ENCODE results near the gene CTNNA3.

Gene CTNNA3

GRCh38 chr10:66321723-66322665 is 1374.0 kb downstream of the CTNNA3 start:
- no peak for TF ChIP-seq EZH2phosphoT487 (IDR thresholded peaks at IDR 0.05; ENCODE audit: borderline replicate concordance, low read length)
- TF ChIP-seq, protein P1, sequence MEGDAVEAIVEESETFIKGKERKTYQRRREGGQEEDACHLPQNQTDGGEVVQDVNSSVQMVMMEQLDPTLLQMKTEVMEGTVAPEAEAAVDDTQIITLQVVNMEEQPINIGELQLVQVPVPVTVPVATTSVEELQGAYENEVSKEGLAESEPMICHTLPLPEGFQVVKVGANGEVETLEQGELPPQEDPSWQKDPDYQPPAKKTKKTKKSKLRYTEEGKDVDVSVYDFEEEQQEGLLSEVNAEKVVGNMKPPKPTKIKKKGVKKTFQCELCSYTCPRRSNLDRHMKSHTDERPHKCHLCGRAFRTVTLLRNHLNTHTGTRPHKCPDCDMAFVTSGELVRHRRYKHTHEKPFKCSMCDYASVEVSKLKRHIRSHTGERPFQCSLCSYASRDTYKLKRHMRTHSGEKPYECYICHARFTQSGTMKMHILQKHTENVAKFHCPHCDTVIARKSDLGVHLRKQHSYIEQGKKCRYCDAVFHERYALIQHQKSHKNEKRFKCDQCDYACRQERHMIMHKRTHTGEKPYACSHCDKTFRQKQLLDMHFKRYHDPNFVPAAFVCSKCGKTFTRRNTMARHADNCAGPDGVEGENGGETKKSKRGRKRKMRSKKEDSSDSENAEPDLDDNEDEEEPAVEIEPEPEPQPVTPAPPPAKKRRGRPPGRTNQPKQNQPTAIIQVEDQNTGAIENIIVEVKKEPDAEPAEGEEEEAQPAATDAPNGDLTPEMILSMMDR (IDR thresholded peaks at IDR 0.05; ENCODE audit: low read depth, low read length, poor library complexity, severe bottlenecking) = no peak
- H3K36me3 ChIP-seq (ENCODE audit: control insufficient read depth, low read length) = no peaks in the 10 kb centered on the region
- no peaks in the 10 kb centered on the region for H3K4me1 ChIP-seq (ENCODE audit: control insufficient read depth, low read length)
- no peaks in the 10 kb centered on the region for H3K79me2 ChIP-seq (ENCODE audit: control insufficient read depth, low read length)
- no peak overlapping the region for H3K4me2 ChIP-seq (ENCODE audit: low read length)
- no peaks in the 10 kb centered on the region for H3K27me3 ChIP-seq (ENCODE audit: control insufficient read depth, low read length)
- no peaks in the 10 kb centered on the region for H3K9me2 ChIP-seq (replicated peaks; ENCODE audit: control insufficient read depth, low read length)
- H3K4me3 ChIP-seq (ENCODE audit: low read length) = no peak overlapping the region
- no peaks in the 10 kb centered on the region for H3K9me3 ChIP-seq (ENCODE audit: control insufficient read depth, insufficient read depth, low read length)
- H3K27ac ChIP-seq (ENCODE audit: low read depth, low read length) = no peak overlapping the region
- H3F3A ChIP-seq (ENCODE audit: control insufficient read depth, insufficient read depth) = no peaks in the 10 kb centered on the region
- no peaks in the 10 kb centered on the region for H4K20me1 ChIP-seq (ENCODE audit: control insufficient read depth, insufficient read depth, low read depth, low read length)

DNA sequence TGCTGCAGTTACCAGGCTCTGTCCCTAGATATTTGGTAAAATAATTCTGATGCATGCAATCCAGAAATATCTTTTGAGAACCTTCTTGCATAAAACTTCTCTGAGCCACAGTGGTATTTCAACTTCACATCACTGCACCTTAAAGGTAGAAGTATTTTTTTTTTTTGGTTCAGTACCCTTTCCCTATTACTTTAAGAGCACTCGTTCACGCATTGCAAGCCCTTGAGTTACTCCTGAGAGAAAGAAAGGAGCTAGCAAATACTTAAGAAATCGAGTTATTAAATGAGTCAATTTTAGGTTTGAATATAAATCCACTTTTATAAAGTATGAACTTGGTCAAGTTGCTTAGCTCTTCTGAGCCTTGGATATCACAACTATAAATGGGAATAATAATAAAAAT is 1377.2 kb downstream of the CTNNA3 start:
- no peaks in the 10 kb centered on the region for H3K79me2 ChIP-seq (ENCODE audit: control insufficient read depth, low read length)
- no peaks in the 10 kb centered on the region for H3K4me1 ChIP-seq (ENCODE audit: control insufficient read depth, low read length)
- H3K9me3 ChIP-seq (ENCODE audit: control insufficient read depth, insufficient read depth, low read length) = no peaks in the 10 kb centered on the region
- no peaks in the 10 kb centered on the region for H3K9me2 ChIP-seq (replicated peaks; ENCODE audit: control insufficient read depth, low read length)
- no peaks in the 10 kb centered on the region for H4K20me1 ChIP-seq (ENCODE audit: control insufficient read depth, insufficient read depth, low read depth, low read length)
- H3F3A ChIP-seq (ENCODE audit: control insufficient read depth, insufficient read depth) = no peaks in the 10 kb centered on the region
- H3K4me2 ChIP-seq (ENCODE audit: low read length) = no peak overlapping the region
- H3K4me3 ChIP-seq (ENCODE audit: low read length) = no peak overlapping the region
- TF ChIP-seq, protein P1 (IDR thresholded peaks at IDR 0.05; ENCODE audit: low read depth, low read length, poor library complexity, severe bottlenecking) = no peak
- no peak for TF ChIP-seq EZH2phosphoT487 (IDR thresholded peaks at IDR 0.05; ENCODE audit: borderline replicate concordance, low read length)
- no peak overlapping the region for H3K27ac ChIP-seq (ENCODE audit: low read depth, low read length)
- no peaks in the 10 kb centered on the region for H3K27me3 ChIP-seq (ENCODE audit: control insufficient read depth, low read length)
- H3K36me3 ChIP-seq (ENCODE audit: control insufficient read depth, low read length) = no peaks in the 10 kb centered on the region

DNA sequence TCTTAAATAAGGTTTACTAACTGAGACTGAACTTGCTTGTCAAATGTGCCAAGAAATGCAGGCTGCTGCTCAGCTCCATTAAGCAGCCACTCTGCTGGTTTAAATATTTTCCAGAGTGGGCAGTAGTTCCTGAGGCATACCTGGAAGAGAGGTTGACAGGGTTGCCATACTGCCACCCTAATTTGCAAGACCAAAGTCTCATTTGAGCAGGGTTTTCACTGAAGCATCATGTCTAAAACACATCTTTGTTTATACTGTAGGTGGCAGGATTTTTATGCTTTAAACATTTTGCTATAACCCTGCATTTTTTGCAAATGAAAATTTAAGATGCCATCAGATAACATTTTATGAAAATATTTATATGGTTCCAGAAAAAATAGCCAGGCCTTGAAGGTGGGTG is 1388.2 kb downstream of the CTNNA3 start:
- no peaks in the 10 kb centered on the region for H3K9me3 ChIP-seq (ENCODE audit: control insufficient read depth, insufficient read depth, low read length)

More for the DNA sequence above, 1388.2 kb downstream of the CTNNA3 start:
- no peaks in the 10 kb centered on the region for H3F3A ChIP-seq (ENCODE audit: control insufficient read depth, insufficient read depth)
- no peaks in the 10 kb centered on the region for H4K20me1 ChIP-seq (ENCODE audit: control insufficient read depth, insufficient read depth, low read depth, low read length)
- no peaks in the 10 kb centered on the region for H3K4me1 ChIP-seq (ENCODE audit: control insufficient read depth, low read length)
- H3K4me2 ChIP-seq (ENCODE audit: low read length) = no peak overlapping the region
- H3K9me2 ChIP-seq (replicated peaks; ENCODE audit: control insufficient read depth, low read length) = no peaks in the 10 kb centered on the region
- no peak for TF ChIP-seq EZH2phosphoT487 (IDR thresholded peaks at IDR 0.05; ENCODE audit: borderline replicate concordance, low read length)
- TF ChIP-seq, protein P1 (IDR thresholded peaks at IDR 0.05; ENCODE audit: low read depth, low read length, poor library complexity, severe bottlenecking) = no peak
- H3K27ac ChIP-seq (ENCODE audit: low read depth, low read length) = no peak overlapping the region
- no peaks in the 10 kb centered on the region for H3K36me3 ChIP-seq (ENCODE audit: control insufficient read depth, low read length)
- H3K79me2 ChIP-seq (ENCODE audit: control insufficient read depth, low read length) = no peaks in the 10 kb centered on the region
- no peaks in the 10 kb centered on the region for H3K27me3 ChIP-seq (ENCODE audit: control insufficient read depth, low read length)
- H3K4me3 ChIP-seq (ENCODE audit: low read length) = no peak overlapping the region

All from DOHH2 (cell line).